MM.1S (cell line): ENCODE results near the gene DRAM1.

ENCODE experiments used
- DNase-seq: peaks from one replicate; pipeline ENCODE4 v3.0.0-alpha.2; 2015
- H2AFZ ChIP-seq: fragments of 300-600 bp; sonication (generic); 2 replicates; pipeline ENCODE4 v1.6.0; 2016; ENCODE audit warnings: antibody characterized with exemption, low read length
- H3F3A ChIP-seq: fragments of 300-600 bp; sonication (generic); 2 replicates; pipeline ENCODE4 v1.6.1; 2016; ENCODE audit warnings: mild to moderate bottlenecking, antibody characterized with exemption, low read length, moderate library complexity, mixed read lengths; ENCODE audit not compliant: insufficient read depth
- H3K27ac ChIP-seq: fragments of 300-600 bp; sonication (generic); 2 replicates; pipeline ENCODE4 v1.5.1; 2016; ENCODE audit warnings: mild to moderate bottlenecking, low read length
- H3K27me3 ChIP-seq: fragments of 300-600 bp; sonication (generic); replicated peaks from 2 replicates; pipeline ENCODE4 v1.6.0; 2016; ENCODE audit warnings: low read length; ENCODE audit not compliant: insufficient read depth
- H3K36me3 ChIP-seq: fragments of 300-600 bp; sonication (generic); replicated peaks from 2 replicates; pipeline ENCODE4 v1.6.1; 2016; ENCODE audit warnings: mild to moderate bottlenecking, low read length, mixed read lengths; ENCODE audit not compliant: insufficient read depth
- H3K4me1 ChIP-seq: fragments of 300-600 bp; sonication (generic); 2 replicates; pipeline ENCODE4 v1.6.1; 2016; ENCODE audit warnings: low read length, mixed read lengths
- H3K4me2 ChIP-seq: fragments of 300-600 bp; sonication (generic); 2 replicates; pipeline ENCODE4 v1.6.0; 2016; ENCODE audit warnings: low read depth, low read length
- H3K4me3 ChIP-seq: fragments of 300-600 bp; sonication (generic); 2 replicates; pipeline ENCODE4 v1.5.1; 2016; ENCODE audit warnings: low read length, mixed read lengths
- H3K79me2 ChIP-seq: fragments of 300-600 bp; sonication (generic); 2 replicates; pipeline ENCODE4 v1.6.1; 2016; ENCODE audit warnings: mixed run types, low read length, mixed read lengths
- H3K9ac ChIP-seq: fragments of 300-600 bp; sonication (generic); 2 replicates; pipeline ENCODE4 v1.6.1; 2016; ENCODE audit warnings: low read length, mixed read lengths
- H3K9me2 ChIP-seq: fragments of 300-600 bp; sonication (generic); replicated peaks from 2 replicates; pipeline ENCODE4 v1.6.1; 2016; ENCODE audit warnings: mild to moderate bottlenecking, low read length, mixed read lengths; ENCODE audit not compliant: insufficient read depth
- H3K9me3 ChIP-seq: fragments of 300-600 bp; sonication (generic); replicated peaks from 2 replicates; pipeline ENCODE4 v1.6.1; 2016; ENCODE audit warnings: mild to moderate bottlenecking, low read length, mixed read lengths; ENCODE audit not compliant: insufficient read depth
- H4K20me1 ChIP-seq: fragments of 300-600 bp; sonication (generic); 2 replicates; pipeline ENCODE4 v1.6.1; 2016; ENCODE audit warnings: mild to moderate bottlenecking, low read length, moderate library complexity, mixed read lengths; ENCODE audit not compliant: insufficient read depth
- CTCF ChIP-seq: fragments of 300-600 bp; sonication (generic); IDR thresholded peaks from 2 replicates; pipeline ENCODE4 v1.5.1; 2016; ENCODE audit warnings: antibody characterized with exemption, low read length, mixed read lengths
- EZH2 ChIP-seq: fragments of 300-600 bp; sonication (generic); optimal IDR thresholded peaks from 2 replicates; pipeline ENCODE3; 2017; ENCODE audit warnings: low read depth, mild to moderate bottlenecking, antibody characterized with exemption, low read length, mixed read lengths
- EZH2phosphoT487 ChIP-seq: fragments of 300-600 bp; sonication (generic); IDR thresholded peaks from 2 replicates; pipeline ENCODE4 v1.6.1; 2018; ENCODE audit warnings: antibody characterized with exemption, low read length

The DRAM1 gene

GRCh38 chr12:101845137-101845711 is 32.2 kb upstream of the DRAM1 start:
- no peak overlapping the region for H3K4me3 ChIP-seq
- no peaks in the 10 kb centered on the region for H3K27me3 ChIP-seq
- H3K4me2 ChIP-seq = no peak overlapping the region
- H3K4me1 ChIP-seq = no peaks in the 10 kb centered on the region
- H3K79me2 ChIP-seq = no peaks in the 10 kb centered on the region
- no peaks in the 10 kb centered on the region for H3K9me2 ChIP-seq
- H3K27ac ChIP-seq = no peak overlapping the region
- no peaks in the 10 kb centered on the region for H4K20me1 ChIP-seq
- H3F3A ChIP-seq = no peaks in the 10 kb centered on the region
- no peak for DNase-seq
- H3K9me3 ChIP-seq = no peaks in the 10 kb centered on the region
- TF ChIP-seq EZH2phosphoT487 = no peak
- no peak for TF ChIP-seq CTCF
- TF ChIP-seq EZH2 = no peak
- H3K9ac ChIP-seq = no peak overlapping the region
- H2AFZ ChIP-seq = no peak overlapping the region
- H3K36me3 ChIP-seq = no peaks in the 10 kb centered on the region

- no peaks in the 10 kb centered on the region for H3K27me3 ChIP-seq
- H3F3A ChIP-seq = no peaks in the 10 kb centered on the region
- H3K36me3 ChIP-seq = no peaks in the 10 kb centered on the region
- H3K27ac ChIP-seq = no peak overlapping the region
- H4K20me1 ChIP-seq = no peaks in the 10 kb centered on the region
- H2AFZ ChIP-seq = no peak overlapping the region
- H3K4me2 ChIP-seq = no peak overlapping the region
- no peaks in the 10 kb centered on the region for H3K9me3 ChIP-seq
- no peaks in the 10 kb centered on the region for H3K9me2 ChIP-seq
- TF ChIP-seq EZH2 (no peak), CTCF (no peak), EZH2phosphoT487 (no peak)
- no peak overlapping the region for H3K9ac ChIP-seq
- H3K4me1 ChIP-seq = no peaks in the 10 kb centered on the region
- DNase-seq = no peak
- no peaks in the 10 kb centered on the region for H3K79me2 ChIP-seq
- H3K4me3 ChIP-seq = no peak overlapping the region
Observed at GRCh38 chr12:101847325-101847724, 30.1 kb upstream of the DRAM1 start.

GRCh38 chr12:101850199-101850598 is 27.2 kb upstream of the DRAM1 start:
- Histone ChIP-seq H4K20me1 (no peaks in the 10 kb centered on the region), H2AFZ (no peak overlapping the region), H3F3A (no peaks in the 10 kb centered on the region), H3K4me3 (no peak overlapping the region), H3K4me1 (no peaks in the 10 kb centered on the region), H3K36me3 (no peaks in the 10 kb centered on the region), H3K9ac (no peak overlapping the region), H3K79me2 (no peaks in the 10 kb centered on the region), H3K4me2 (no peak overlapping the region), H3K9me3 (no peaks in the 10 kb centered on the region), H3K9me2 (no peaks in the 10 kb centered on the region), H3K27ac (no peak overlapping the region), H3K27me3 (no peaks in the 10 kb centered on the region)
- TF ChIP-seq EZH2phosphoT487 (no peak), CTCF (no peak), EZH2 (no peak)
- no peak for DNase-seq
